Esophagus squamous epithelium (tissue), 5 donors: ENCODE data around the gene KDM3A. TPM values are rescaled to one million over a fixed set of nuclear protein-coding genes. Genes with fewer than 3 reads are reported as not detected.

Experiments
- DNase-seq: peaks from one replicate; lab custom pipeline; 2025; lab: John Stamatoyannopoulos, UW
- H3K27ac ChIP-seq, 4 donors: fragments of 200-600 bp; sonication (generic); one replicate each; pipeline ENCODE4 v1.5.1; 2016 to 2019; ENCODE audit warnings: mild to moderate bottlenecking in 1 of 4
- H3K27me3 ChIP-seq, 4 donors: fragments of 200-600 bp; sonication (generic); 1 replicate in 3 of 4; 2 replicates in 1 of 4; pipeline versions ENCODE4 v1.5.1 to v1.6.0; 2017 to 2021; ENCODE audit warnings: antibody characterized with exemption in 1 of 4
- H3K36me3 ChIP-seq, 3 donors: fragments of 200-600 bp; sonication (generic); one replicate each; pipeline ENCODE4 v1.5.1; 2016 to 2019
- H3K4me1 ChIP-seq, 3 donors: fragments of 200-600 bp; sonication (generic); one replicate each; pipeline ENCODE4 v1.5.1; 2017 to 2019
- H3K4me3 ChIP-seq, 4 donors: fragments of 200-600 bp; sonication (generic); 1 replicate in 3 of 4; 2 replicates in 1 of 4; pipeline ENCODE4 v1.5.1; 2016 to 2019; ENCODE audit warnings: mild to moderate bottlenecking in 2 of 4, moderate library complexity in 1 of 4
- H3K9me3 ChIP-seq, 3 donors: fragments of 200-600 bp; sonication (generic); one replicate each; pipeline ENCODE4 v1.5.1; 2016 to 2019
- POLR2A ChIP-seq, 4 donors: fragments of 450-650 bp; IDR thresholded peaks; one replicate each; pipeline ENCODE4 v1.6.1; 2017; ENCODE audit warnings: antibody characterized with exemption in 4 of 4, mild to moderate bottlenecking in 4 of 4, moderate library complexity in 3 of 4
- WGBS, 2 donors: methylation state at CpG; one replicate each; pipeline ENCODE4 v1.1.5; 2018; 5-methylcytosine and 5-hydroxymethylcytosine counted together
- intact Hi-C: fragments of 100-400 bp; cut with DNase I; formaldehyde crosslinking; loops from one replicate; pipeline ENCODE4 v1.15.0; 2022
- total RNA-seq, 4 donors: library from RNA; depleted of rRNA; stranded (reverse); fragments of >200 nt; gene quantifications; one replicate each; pipeline ENCODE4 v1.1.0, GENCODE V29; 2016
- TF ChIP-seq, protein P1 (sequence below), 6 experiments: fragments of 450-650 bp in 4 of 6; fragments of 200-600 bp in 2 of 6; sonication (generic) in 2 of 6; IDR thresholded peaks; one replicate each; pipeline ENCODE4 v1.5.1; 2016 to 2019; ENCODE audit warnings: antibody characterized with exemption in 6 of 6, mild to moderate bottlenecking in 4 of 6, moderate library complexity in 4 of 6
- donor health status: DM: yes; HTN: yes; CAD: no.

Gene KDM3A
- total RNA-seq, 4 donors from 2014 or later = 22.0 to 60.7 (median 23.9) TPM

- no peak for TF ChIP-seq POLR2A (IDR thresholded peaks at IDR 0.05)
- TF ChIP-seq, protein P1, sequence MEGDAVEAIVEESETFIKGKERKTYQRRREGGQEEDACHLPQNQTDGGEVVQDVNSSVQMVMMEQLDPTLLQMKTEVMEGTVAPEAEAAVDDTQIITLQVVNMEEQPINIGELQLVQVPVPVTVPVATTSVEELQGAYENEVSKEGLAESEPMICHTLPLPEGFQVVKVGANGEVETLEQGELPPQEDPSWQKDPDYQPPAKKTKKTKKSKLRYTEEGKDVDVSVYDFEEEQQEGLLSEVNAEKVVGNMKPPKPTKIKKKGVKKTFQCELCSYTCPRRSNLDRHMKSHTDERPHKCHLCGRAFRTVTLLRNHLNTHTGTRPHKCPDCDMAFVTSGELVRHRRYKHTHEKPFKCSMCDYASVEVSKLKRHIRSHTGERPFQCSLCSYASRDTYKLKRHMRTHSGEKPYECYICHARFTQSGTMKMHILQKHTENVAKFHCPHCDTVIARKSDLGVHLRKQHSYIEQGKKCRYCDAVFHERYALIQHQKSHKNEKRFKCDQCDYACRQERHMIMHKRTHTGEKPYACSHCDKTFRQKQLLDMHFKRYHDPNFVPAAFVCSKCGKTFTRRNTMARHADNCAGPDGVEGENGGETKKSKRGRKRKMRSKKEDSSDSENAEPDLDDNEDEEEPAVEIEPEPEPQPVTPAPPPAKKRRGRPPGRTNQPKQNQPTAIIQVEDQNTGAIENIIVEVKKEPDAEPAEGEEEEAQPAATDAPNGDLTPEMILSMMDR (IDR thresholded peaks at IDR 0.05) = no peak
- H3K9me3 ChIP-seq = no peaks in the 10 kb centered on the region
- intact Hi-C loops = no loop called here
- peaks cover 0 to 15% (median 0%) of the 10 kb centered on the region in 4 donors for H3K27me3 ChIP-seq
- no peak overlapping the region for H3K4me3 ChIP-seq
- peaks cover 0 to 3% (median 0%) of the 10 kb centered on the region in 3 donors for H3K4me1 ChIP-seq
- DNase-seq = no peak
- H3K27ac ChIP-seq = no peak overlapping the region
- WGBS, 2 donors = 77 to 85% methylated on average over 5 of the region's 5 CpGs
- H3K36me3 ChIP-seq = no peaks in the 10 kb centered on the region
Measured at GRCh38 chr2:86420913-86421312, 20.3 kb upstream of the KDM3A start.

GRCh38 chr2:86426271-86426670 is 14.9 kb upstream of the KDM3A start:
- WGBS, 2 donors = 49 to 54% methylated on average over 4 of the region's 4 CpGs
- intact Hi-C loops = no loop called here
- H3K27me3 ChIP-seq = peaks cover 0 to 20% (median 0%) of the 10 kb centered on the region in 4 donors
- peaks cover 0 to 10% (median 0%) of the 10 kb centered on the region in 3 donors for H3K4me1 ChIP-seq
- no peak overlapping the region for H3K4me3 ChIP-seq
- H3K36me3 ChIP-seq = no peaks in the 10 kb centered on the region
- H3K27ac ChIP-seq = no peak overlapping the region
- TF ChIP-seq POLR2A (IDR thresholded peaks at IDR 0.05) = no peak
- TF ChIP-seq, protein P1 (IDR thresholded peaks at IDR 0.05) = no peak
- no peak for DNase-seq
- H3K9me3 ChIP-seq = peaks cover 0 to 8% (median 6%) of the 10 kb centered on the region in 3 donors

DNA sequence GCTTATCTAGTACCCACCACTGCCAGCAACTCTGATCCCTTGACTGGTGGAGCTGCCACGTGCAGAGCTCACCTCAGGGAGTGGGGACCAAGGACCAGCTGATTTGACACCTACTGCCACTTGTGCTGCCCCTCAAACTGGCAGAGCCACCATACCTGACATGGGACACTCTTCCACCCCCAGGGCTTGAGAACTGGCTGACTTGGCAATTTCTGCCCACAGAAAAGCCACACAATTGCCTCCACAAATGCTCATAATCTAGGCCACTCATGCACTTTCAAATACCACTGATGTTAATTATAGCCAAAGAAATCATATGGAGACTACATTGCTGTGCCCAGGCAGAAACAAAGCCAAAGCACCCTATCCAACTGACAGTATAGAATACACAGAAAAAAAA is 11.8 kb upstream of the KDM3A start:
- H3K36me3 ChIP-seq = no peaks in the 10 kb centered on the region
- 80% methylated on average over 1 of the region's 1 CpG; no CpG with 5 or more reads in 1 of the 2 donors for WGBS, 2 donors
- peaks cover 0 to 8% (median 6%) of the 10 kb centered on the region in 3 donors for H3K9me3 ChIP-seq
- H3K4me3 ChIP-seq = no peak overlapping the region
- intact Hi-C loops = no loop called here
- no peak overlapping the region for H3K27ac ChIP-seq
- H3K4me1 ChIP-seq = peaks cover 0 to 10% (median 0%) of the 10 kb centered on the region in 3 donors
- peaks cover 0 to 10% (median 0%) of the 10 kb centered on the region in 4 donors for H3K27me3 ChIP-seq
- DNase-seq = no peak
- no peak for TF ChIP-seq POLR2A (IDR thresholded peaks at IDR 0.05)
- TF ChIP-seq, protein P1 (IDR thresholded peaks at IDR 0.05) = no peak

- Histone ChIP-seq H3K27ac (no peak overlapping the region), H3K36me3 (no peaks in the 10 kb centered on the region), H3K4me3 (no peak overlapping the region), H3K27me3 (peaks cover 0 to 5% (median 0%) of the 10 kb centered on the region in 4 donors), H3K4me1 (peaks cover 0 to 10% (median 0%) of the 10 kb centered on the region in 3 donors), H3K9me3 (peaks cover 0 to 8% (median 6%) of the 10 kb centered on the region in 3 donors)
- no peak for DNase-seq
- 95 to 100% methylated on average over 1 of the region's 1 CpG for WGBS, 2 donors
- TF ChIP-seq, protein P1 (IDR thresholded peaks at IDR 0.05) = no peak
- TF ChIP-seq POLR2A (IDR thresholded peaks at IDR 0.05) = no peak
- intact Hi-C loops = no loop called here
Measured at GRCh38 chr2:86430368-86430767, 10.8 kb upstream of the KDM3A start.

DNA sequence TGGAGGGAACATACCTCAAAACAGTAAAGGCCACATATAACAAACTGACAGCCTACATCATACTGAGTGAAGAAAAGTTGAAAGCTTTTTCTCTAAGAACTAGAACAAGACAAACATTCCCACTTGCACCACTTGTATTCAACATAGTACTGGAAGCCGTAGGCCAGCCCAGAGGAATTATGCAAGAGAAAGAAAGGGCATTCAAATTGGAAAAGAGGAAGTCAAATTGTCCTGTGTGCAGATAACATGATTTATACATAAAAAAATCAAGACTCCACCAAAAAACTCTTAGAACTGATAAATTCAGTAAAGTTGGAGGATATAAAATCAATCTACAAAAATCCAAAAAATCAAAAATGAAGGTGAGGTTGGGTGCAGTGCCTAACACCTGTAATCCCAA is 8.0 kb upstream of the KDM3A start:
- intact Hi-C loops = no loop called here
- DNase-seq = no peak
- Histone ChIP-seq H3K4me3 (no peak overlapping the region), H3K4me1 (no peaks in the 10 kb centered on the region), H3K27me3 (peaks cover 0 to 5% (median 0%) of the 10 kb centered on the region in 4 donors), H3K27ac (no peak overlapping the region), H3K9me3 (peaks cover 0 to 15% (median 13%) of the 10 kb centered on the region in 3 donors), H3K36me3 (no peaks in the 10 kb centered on the region)
- TF ChIP-seq, protein P1 (IDR thresholded peaks at IDR 0.05) = no peak
- no peak for TF ChIP-seq POLR2A (IDR thresholded peaks at IDR 0.05)
- 69 to 80% methylated on average over 1 of the region's 1 CpG for WGBS, 2 donors
